ENCODE results near the gene LRP1B.
"Not testable (repeated sequence)": the region's sequence is repeated elsewhere in the genome, so short reads cannot be mapped to it uniquely, and the experiment has no call there.

Gene LRP1B

GRCh38 chr2:140986456-140986855, 1144.4 kb downstream of the LRP1B start:
- Mint-ChIP-seq H3K36me3 (no peaks in the 10 kb centered on the region), H3K27me3 (no peaks in the 10 kb centered on the region), H3K9me3 (peaks cover 6% of the 10 kb centered on the region), H3K4me1 (no peaks in the 10 kb centered on the region), H3K4me3 (no peak overlapping the region), H3K27ac (no peak overlapping the region)
- DNase-seq: no peak
- CTCF ChIA-PET: no interaction called here

GRCh38 chr2:140975237-140975636, 1155.6 kb downstream of the LRP1B start:
- CTCF ChIA-PET: no interaction called here
- Mint-ChIP-seq H3K4me3 (no peak overlapping the region), H3K27ac (no peak overlapping the region), H3K9me3 (peaks cover under 1% of the 10 kb centered on the region), H3K27me3 (no peaks in the 10 kb centered on the region), H3K36me3 (no peaks in the 10 kb centered on the region), H3K4me1 (no peaks in the 10 kb centered on the region)
- DNase-seq: no peak

GRCh38 chr2:140972724-140973123, 1158.1 kb downstream of the LRP1B start:
- H3K27ac Mint-ChIP-seq: no peak overlapping the region
- H3K9me3 Mint-ChIP-seq: peaks cover 5% of the 10 kb centered on the region
- no peaks in the 10 kb centered on the region for H3K4me1 Mint-ChIP-seq
- no peak for DNase-seq
- CTCF ChIA-PET: no interaction called here
- no peak overlapping the region for H3K4me3 Mint-ChIP-seq
- no peaks in the 10 kb centered on the region for H3K36me3 Mint-ChIP-seq
- H3K27me3 Mint-ChIP-seq: no peaks in the 10 kb centered on the region

- H3K36me3 Mint-ChIP-seq, H3K9me3 Mint-ChIP-seq, H3K4me3 Mint-ChIP-seq, DNase-seq, H3K27me3 Mint-ChIP-seq, CTCF ChIA-PET, H3K4me1 Mint-ChIP-seq, H3K27ac Mint-ChIP-seq: not testable (repeated sequence)
Observed at GRCh38 chr2:140964324-140964723, 1166.5 kb downstream of the LRP1B start.

- Mint-ChIP-seq H3K36me3 (no peaks in the 10 kb centered on the region), H3K27me3 (no peaks in the 10 kb centered on the region), H3K4me1 (no peaks in the 10 kb centered on the region), H3K9me3 (peaks cover 6% of the 10 kb centered on the region), H3K4me3 (no peak overlapping the region), H3K27ac (no peak overlapping the region)
- no peak for DNase-seq
- CTCF ChIA-PET: no interaction called here
Observed at GRCh38 chr2:140949932-140950331, 1180.9 kb downstream of the LRP1B start.

- H3K4me3 Mint-ChIP-seq: no peak overlapping the region
- CTCF ChIA-PET: no interaction called here
- H3K27me3 Mint-ChIP-seq: no peaks in the 10 kb centered on the region
Observed at GRCh38 chr2:140947236-140947635, 1183.6 kb downstream of the LRP1B start.

GRCh38 chr2:140943867-140944266, 1186.9 kb downstream of the LRP1B start:
- Mint-ChIP-seq H3K27me3 (no peaks in the 10 kb centered on the region), H3K27ac (no peak overlapping the region), H3K36me3 (no peaks in the 10 kb centered on the region), H3K4me1 (no peaks in the 10 kb centered on the region), H3K4me3 (no peak overlapping the region), H3K9me3 (peaks cover 14% of the 10 kb centered on the region)
- no peak for DNase-seq
- CTCF ChIA-PET: no interaction called here

More at GRCh38 chr2:140947236-140947635, 1183.6 kb downstream of the LRP1B start:
- H3K27ac Mint-ChIP-seq: no peak overlapping the region
- no peak for DNase-seq
- H3K36me3 Mint-ChIP-seq: no peaks in the 10 kb centered on the region
- H3K4me1 Mint-ChIP-seq: no peaks in the 10 kb centered on the region
- H3K9me3 Mint-ChIP-seq: peaks cover 18% of the 10 kb centered on the region

GRCh38 chr2:140942284-140942683, 1188.5 kb downstream of the LRP1B start:
- peaks cover 14% of the 10 kb centered on the region for H3K9me3 Mint-ChIP-seq
- no peak overlapping the region for H3K27ac Mint-ChIP-seq
- no peaks in the 10 kb centered on the region for H3K4me1 Mint-ChIP-seq
- no peak for DNase-seq
- no peak overlapping the region for H3K4me3 Mint-ChIP-seq
- H3K36me3 Mint-ChIP-seq: no peaks in the 10 kb centered on the region
- CTCF ChIA-PET: no interaction called here
- no peaks in the 10 kb centered on the region for H3K27me3 Mint-ChIP-seq

GRCh38 chr2:140929849-140930248, 1201.0 kb downstream of the LRP1B start:
- Mint-ChIP-seq H3K27me3 (no peaks in the 10 kb centered on the region), H3K4me1 (no peaks in the 10 kb centered on the region), H3K4me3 (no peak overlapping the region), H3K36me3 (no peaks in the 10 kb centered on the region), H3K9me3 (peaks cover 4% of the 10 kb centered on the region), H3K27ac (no peak overlapping the region)
- DNase-seq: no peak
- CTCF ChIA-PET: no interaction called here

- no peaks in the 10 kb centered on the region for H3K36me3 Mint-ChIP-seq
- H3K4me1 Mint-ChIP-seq: no peaks in the 10 kb centered on the region
- H3K27me3 Mint-ChIP-seq: no peaks in the 10 kb centered on the region
- peaks cover 10% of the 10 kb centered on the region for H3K9me3 Mint-ChIP-seq
- CTCF ChIA-PET: no interaction called here
- H3K4me3 Mint-ChIP-seq: no peak overlapping the region
- no peak overlapping the region for H3K27ac Mint-ChIP-seq
- no peak for DNase-seq
Observed at GRCh38 chr2:140918426-140918825, 1212.4 kb downstream of the LRP1B start.

GRCh38 chr2:140916410-140916809, 1214.4 kb downstream of the LRP1B start:
- peaks cover 10% of the 10 kb centered on the region for H3K9me3 Mint-ChIP-seq
- H3K4me3 Mint-ChIP-seq: no peak overlapping the region
- no peak for DNase-seq
- CTCF ChIA-PET: no interaction called here
- no peaks in the 10 kb centered on the region for H3K4me1 Mint-ChIP-seq
- H3K36me3 Mint-ChIP-seq: no peaks in the 10 kb centered on the region
- H3K27ac Mint-ChIP-seq: no peak overlapping the region
- no peaks in the 10 kb centered on the region for H3K27me3 Mint-ChIP-seq

- CTCF ChIA-PET: no interaction called here
- no peaks in the 10 kb centered on the region for H3K4me1 Mint-ChIP-seq
- no peak overlapping the region for H3K27ac Mint-ChIP-seq
- no peak overlapping the region for H3K4me3 Mint-ChIP-seq
- H3K36me3 Mint-ChIP-seq: no peaks in the 10 kb centered on the region
- H3K9me3 Mint-ChIP-seq: peaks cover 9% of the 10 kb centered on the region
- no peak for DNase-seq
- H3K27me3 Mint-ChIP-seq: no peaks in the 10 kb centered on the region
Observed at GRCh38 chr2:140910683-140911082, 1220.1 kb downstream of the LRP1B start.

GRCh38 chr2:140905083-140905781, 1225.6 kb downstream of the LRP1B start:
- DNase-seq: no peak
- no peak overlapping the region for H3K27ac Mint-ChIP-seq
- no peaks in the 10 kb centered on the region for H3K36me3 Mint-ChIP-seq
- H3K9me3 Mint-ChIP-seq: peaks cover 4% of the 10 kb centered on the region
- H3K4me1 Mint-ChIP-seq: no peaks in the 10 kb centered on the region
- no peaks in the 10 kb centered on the region for H3K27me3 Mint-ChIP-seq
- CTCF ChIA-PET: no interaction called here
- H3K4me3 Mint-ChIP-seq: no peak overlapping the region

GRCh38 chr2:140895378-140895777, 1235.4 kb downstream of the LRP1B start:
- CTCF ChIA-PET: interaction anchor here (0.6 kb wide), 1 partner anchor 22 kb away, joined by 5 read pairs; no protein-coding TSS in a partner anchor
- H3K9me3 Mint-ChIP-seq: peaks cover 16% of the 10 kb centered on the region
- no peaks in the 10 kb centered on the region for H3K4me1 Mint-ChIP-seq
- DNase-seq: no peak
- no peaks in the 10 kb centered on the region for H3K36me3 Mint-ChIP-seq
- no peak overlapping the region for H3K27ac Mint-ChIP-seq
- H3K27me3 Mint-ChIP-seq: no peaks in the 10 kb centered on the region
- H3K4me3 Mint-ChIP-seq: no peak overlapping the region

GRCh38 chr2:140893685-140894084, 1237.1 kb downstream of the LRP1B start:
- peaks cover 16% of the 10 kb centered on the region for H3K9me3 Mint-ChIP-seq
- H3K4me3 Mint-ChIP-seq: no peak overlapping the region
- no peaks in the 10 kb centered on the region for H3K27me3 Mint-ChIP-seq
- no peaks in the 10 kb centered on the region for H3K4me1 Mint-ChIP-seq
- H3K27ac Mint-ChIP-seq: no peak overlapping the region
- H3K36me3 Mint-ChIP-seq: no peaks in the 10 kb centered on the region
- CTCF ChIA-PET: no interaction called here
- no peak for DNase-seq

All from activated naive CD4-positive, alpha-beta T cell treated with anti-CD3 and anti-CD28 coated beads, Interleukin-2, amount 10 ng/mL, durations not matched to agents 7 days and 5 days (primary cell).